Suprapubic skin (tissue), 4 donors: ENCODE measurements around the gene KREMEN2.

Experiments used
- CTCF ChIP-seq, 2 donors: fragments of 200-600 bp in 1 of 2; fragments of 450-650 bp in 1 of 2; sonication (generic) in 1 of 2; IDR thresholded peaks; one replicate each; pipeline ENCODE4 v1.5.1; 2016 to 2019; ENCODE audit warnings: antibody characterized with exemption in 2 of 2, mild to moderate bottlenecking in 1 of 2, moderate library complexity in 1 of 2
- EP300 ChIP-seq: sonication (generic); formaldehyde crosslinking; IDR thresholded peaks from one replicate; pipeline ENCODE4 v1.6.1; 2017; ENCODE audit warnings: antibody characterized with exemption
- POLR2A ChIP-seq, 2 donors: fragments of 450-650 bp; IDR thresholded peaks; one replicate each; pipeline ENCODE4 v1.6.1; 2017; ENCODE audit warnings: antibody characterized with exemption in 2 of 2, mild to moderate bottlenecking in 2 of 2, moderate library complexity in 2 of 2
- POLR2AphosphoS5 ChIP-seq, 3 donors: sonication (generic); formaldehyde crosslinking; IDR thresholded peaks; one replicate each; pipeline ENCODE4 v1.6.1; 2017; ENCODE audit warnings: antibody characterized with exemption in 3 of 3

- TF ChIP-seq CTCF (IDR thresholded peaks at IDR 0.05): no peak
- TF ChIP-seq EP300: no peak
- no peak for TF ChIP-seq POLR2A (IDR thresholded peaks at IDR 0.05)
- TF ChIP-seq POLR2AphosphoS5 (IDR thresholded peaks at IDR 0.05): no peak
These were observed 15.0 kb upstream of the KREMEN2 start for GRCh38 chr16:2948807-2949704.
